ENCODE measurements around the gene NUDT8.

NUDT8 gene

DNA sequence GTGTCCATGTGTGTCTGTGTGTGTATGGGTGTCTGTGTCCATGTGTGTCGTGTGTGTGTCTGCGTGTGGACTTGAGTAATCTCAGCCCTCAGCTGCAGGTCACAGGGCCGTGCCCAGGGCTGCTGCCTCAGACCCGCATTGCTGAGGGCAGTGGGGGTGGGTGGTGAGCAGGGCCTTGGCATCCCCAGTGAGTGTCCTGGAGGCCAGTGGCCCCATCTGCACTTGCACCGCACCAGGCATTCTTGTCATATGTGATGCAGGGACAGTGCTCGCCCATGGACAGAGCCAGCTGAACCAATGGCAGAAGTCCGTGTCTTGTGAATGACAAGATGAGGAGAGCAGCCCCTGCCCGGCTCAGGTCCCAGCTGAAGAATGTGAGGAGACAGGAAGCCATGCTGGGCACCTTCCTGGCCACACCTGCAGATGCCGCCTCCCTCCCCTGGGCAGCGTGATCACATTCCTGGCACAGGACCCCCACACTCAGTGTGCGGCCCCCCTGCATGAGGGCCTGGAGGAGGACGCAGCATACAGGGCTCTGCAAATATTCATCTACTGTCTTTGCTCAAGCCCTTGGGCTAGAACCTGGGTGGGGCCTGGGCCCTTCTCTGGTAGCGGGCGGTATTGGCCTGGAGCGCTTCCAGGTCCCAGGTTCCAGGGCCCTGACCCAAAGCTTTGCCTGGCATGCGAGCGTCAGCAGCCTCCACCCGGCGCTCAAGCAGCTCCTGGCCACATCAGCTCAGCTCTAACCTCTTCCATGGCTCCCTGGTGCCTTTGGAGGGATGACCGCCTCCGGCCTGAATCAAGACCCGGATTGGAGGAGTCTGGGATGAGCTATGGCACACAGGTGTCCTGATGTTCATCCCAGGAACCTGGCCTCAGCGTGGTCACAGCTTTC lies 40.8 kb upstream of the NUDT8 start:
- TF ChIP-seq, protein P1, sequence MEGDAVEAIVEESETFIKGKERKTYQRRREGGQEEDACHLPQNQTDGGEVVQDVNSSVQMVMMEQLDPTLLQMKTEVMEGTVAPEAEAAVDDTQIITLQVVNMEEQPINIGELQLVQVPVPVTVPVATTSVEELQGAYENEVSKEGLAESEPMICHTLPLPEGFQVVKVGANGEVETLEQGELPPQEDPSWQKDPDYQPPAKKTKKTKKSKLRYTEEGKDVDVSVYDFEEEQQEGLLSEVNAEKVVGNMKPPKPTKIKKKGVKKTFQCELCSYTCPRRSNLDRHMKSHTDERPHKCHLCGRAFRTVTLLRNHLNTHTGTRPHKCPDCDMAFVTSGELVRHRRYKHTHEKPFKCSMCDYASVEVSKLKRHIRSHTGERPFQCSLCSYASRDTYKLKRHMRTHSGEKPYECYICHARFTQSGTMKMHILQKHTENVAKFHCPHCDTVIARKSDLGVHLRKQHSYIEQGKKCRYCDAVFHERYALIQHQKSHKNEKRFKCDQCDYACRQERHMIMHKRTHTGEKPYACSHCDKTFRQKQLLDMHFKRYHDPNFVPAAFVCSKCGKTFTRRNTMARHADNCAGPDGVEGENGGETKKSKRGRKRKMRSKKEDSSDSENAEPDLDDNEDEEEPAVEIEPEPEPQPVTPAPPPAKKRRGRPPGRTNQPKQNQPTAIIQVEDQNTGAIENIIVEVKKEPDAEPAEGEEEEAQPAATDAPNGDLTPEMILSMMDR (IDR thresholded peaks at IDR 0.05; ENCODE audit: insufficient read depth, missing control alignments), result no peak
- DNase-seq (ENCODE audit: insufficient read length, low spot score) (no peak), FAIRE-seq (no peak)

DNA sequence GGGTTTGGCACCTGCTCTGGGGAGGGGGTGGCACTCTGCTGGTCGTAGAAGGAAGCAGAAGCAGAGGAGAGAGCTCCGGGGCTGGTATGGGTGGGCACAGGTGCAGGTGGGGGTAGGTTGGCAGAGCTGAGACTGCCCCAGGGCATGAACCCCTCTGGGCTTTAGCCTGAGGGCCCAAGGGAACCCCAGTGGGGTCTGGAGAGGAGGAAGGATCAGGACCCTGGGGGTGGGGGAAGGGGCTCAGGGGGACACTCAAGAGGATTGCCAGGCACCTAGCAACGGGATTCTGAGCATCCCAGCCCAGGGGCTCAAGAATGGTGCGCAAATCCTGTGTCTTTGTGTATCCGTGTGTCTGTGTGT lies 38.4 kb upstream of the NUDT8 start:
- no peak for FAIRE-seq
- DNase-seq (ENCODE audit: insufficient read length, low spot score), result no peak
- TF ChIP-seq, protein P1 (IDR thresholded peaks at IDR 0.05; ENCODE audit: insufficient read depth, missing control alignments), result no peak

DNA sequence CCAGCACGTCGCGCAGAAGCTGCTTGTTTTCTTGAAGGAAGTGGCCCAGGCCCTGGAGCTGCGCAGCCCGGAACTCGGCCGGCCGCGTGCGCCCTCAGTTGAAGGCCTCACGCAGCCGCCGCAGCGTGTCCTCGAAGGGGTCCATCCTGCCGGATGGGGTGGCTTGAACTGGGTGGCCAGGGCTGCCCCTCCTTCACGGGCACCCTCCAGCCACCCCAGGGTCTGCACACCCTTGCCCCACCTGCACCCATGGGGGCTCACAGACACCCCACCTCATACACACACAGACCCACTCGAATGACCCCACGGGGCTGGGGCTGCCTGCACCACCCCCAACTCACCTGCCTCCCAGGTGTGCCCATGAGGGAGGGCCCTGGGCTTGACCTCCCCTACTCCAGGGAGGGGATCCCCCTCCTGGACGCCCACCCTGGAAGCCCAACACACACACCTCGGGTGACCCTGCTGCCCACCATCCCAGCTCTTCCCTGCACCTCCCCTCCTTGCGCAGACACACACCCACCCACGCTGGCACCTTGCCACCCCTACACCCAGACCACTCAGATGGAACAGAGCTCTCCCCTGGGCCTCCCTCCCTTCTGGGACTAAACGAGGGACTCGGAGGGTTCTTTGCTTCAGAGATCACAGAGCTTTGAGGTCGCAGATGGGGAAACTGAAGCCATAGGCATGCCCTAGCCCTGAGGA lies 37.9 kb upstream of the NUDT8 start:
- no peak for DNase-seq (ENCODE audit: insufficient read length, low spot score)
- no peak for FAIRE-seq
- TF ChIP-seq, protein P1 (IDR thresholded peaks at IDR 0.05; ENCODE audit: insufficient read depth, missing control alignments), result no peak

DNA sequence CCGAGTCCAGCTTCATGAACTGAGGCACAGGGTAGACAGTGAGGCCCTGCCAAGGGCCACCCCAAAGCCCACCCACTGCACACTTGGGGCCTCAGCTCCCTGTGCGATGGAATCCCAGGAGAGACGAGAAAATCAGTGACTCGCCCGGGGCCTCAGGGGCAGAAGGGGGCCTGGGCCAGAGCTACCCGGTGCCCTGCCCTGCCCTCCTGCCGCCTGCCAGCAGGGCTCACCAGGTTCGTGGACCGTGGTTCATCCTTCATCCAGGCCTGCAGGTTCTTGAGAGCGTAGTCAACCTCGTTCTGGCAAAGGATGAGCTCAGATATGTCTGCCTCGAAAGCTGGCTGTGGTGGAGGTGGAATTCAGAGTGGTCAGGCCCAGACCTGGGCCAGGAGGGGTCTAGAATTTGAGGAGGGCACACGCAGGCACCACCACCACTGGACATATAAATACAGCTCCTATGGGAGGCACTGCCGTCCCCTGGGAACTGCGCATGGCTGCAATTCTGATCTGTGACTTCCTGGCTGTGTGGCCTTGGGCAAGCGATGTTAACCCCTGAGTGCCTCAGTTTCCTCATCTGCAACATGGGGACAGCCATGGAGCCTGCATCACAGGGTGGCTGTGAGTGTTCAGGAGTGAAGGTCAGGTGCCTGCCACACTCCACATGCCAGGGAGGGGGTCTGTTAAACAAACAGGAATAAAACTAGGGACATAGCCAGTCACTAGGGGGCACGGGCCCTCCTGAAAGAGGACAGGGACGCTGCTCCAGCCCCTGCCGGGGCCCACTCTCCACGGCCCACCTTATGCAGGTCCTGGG lies 37.1 kb upstream of the NUDT8 start:
- TF ChIP-seq, protein P1 (IDR thresholded peaks at IDR 0.05; ENCODE audit: insufficient read depth, missing control alignments), result no peak
- DNase-seq (ENCODE audit: insufficient read length, low spot score) (no peak), FAIRE-seq (no peak)

DNA sequence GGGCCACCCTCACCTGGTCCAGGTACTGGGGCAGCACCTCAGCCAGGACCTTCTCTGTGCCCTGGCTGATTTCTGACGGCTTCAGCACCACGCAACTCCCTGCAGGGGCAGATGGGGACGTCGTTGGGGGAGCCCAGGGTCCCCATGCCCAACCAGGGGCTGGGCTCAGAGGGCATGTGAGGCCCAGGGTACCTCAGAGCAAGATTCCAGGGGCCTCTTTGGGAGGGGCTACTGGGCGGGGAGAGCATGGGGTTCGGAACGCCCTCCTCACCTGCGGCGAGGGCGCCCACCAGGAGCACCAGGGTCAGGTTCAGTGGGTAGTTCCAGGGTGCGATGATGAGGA lies 36.5 kb upstream of the NUDT8 start:
- FAIRE-seq (no peak), DNase-seq (ENCODE audit: insufficient read length, low spot score) (no peak)

DNA sequence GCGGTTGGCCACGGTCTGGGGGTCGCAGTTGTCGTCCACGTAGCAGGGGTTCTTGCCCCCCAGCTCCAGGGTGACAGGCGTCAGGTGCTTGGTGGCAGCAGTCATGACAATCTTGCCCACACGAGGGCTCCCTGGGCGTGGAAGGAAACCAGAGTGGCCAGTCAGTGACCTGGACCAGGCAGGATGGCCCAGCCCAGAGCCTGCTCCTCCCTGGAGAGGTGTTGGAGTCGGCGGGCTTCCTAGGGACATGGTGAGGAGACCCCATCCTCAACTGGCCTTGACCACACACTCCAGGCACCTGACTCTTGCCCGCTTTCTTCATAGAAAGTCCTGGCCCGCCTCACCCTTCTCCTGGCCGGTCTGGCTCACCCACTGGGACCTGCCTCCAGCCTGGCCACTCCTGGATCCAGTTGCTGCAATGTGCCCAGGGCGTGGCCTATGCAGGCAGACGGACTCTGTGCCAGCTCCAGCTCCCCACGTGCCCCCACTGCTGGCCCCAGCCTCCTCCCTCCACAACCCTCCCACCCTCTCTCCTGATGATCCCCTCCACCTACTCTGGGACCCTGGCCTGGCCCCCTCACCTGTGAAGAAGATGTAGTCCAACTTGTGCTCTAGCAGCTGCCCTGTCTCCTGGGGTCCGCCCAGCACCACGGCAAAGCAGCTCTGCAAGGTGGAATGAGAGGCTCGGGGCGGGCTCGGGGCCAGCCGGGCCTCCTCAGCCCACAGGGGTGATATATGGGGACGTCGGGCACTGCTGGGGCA lies 36.0 kb upstream of the NUDT8 start:
- TF ChIP-seq, protein P1 (IDR thresholded peaks at IDR 0.05; ENCODE audit: insufficient read depth, missing control alignments), result peak; percentile 5
- peak; percentile 34 for DNase-seq (ENCODE audit: insufficient read length, low spot score)
- FAIRE-seq, result no peak

More for the DNA sequence above, 36.5 kb upstream of the NUDT8 start:
- TF ChIP-seq, protein P1 (IDR thresholded peaks at IDR 0.05; ENCODE audit: insufficient read depth, missing control alignments), result no peak

All from D721Med (cell line).